Stimulated activated CD4-positive, alpha-beta T cell treated with anti-CD3 and anti-CD28 coated beads, Interleukin-4, amount 100 ng/mL, for 48 hours (primary cell): ENCODE data around the gene DLG5.
A peak's percentile ranks its signal among the peaks of the same experiment; 100 is the strongest.

Experiments used
- DNase-seq, 2 donors: peaks; one replicate each; pipeline ENCODE4 v3.0.0-alpha.2; 2020; ENCODE audit warnings: low read depth in 2 of 2

Gene DLG5

DNA sequence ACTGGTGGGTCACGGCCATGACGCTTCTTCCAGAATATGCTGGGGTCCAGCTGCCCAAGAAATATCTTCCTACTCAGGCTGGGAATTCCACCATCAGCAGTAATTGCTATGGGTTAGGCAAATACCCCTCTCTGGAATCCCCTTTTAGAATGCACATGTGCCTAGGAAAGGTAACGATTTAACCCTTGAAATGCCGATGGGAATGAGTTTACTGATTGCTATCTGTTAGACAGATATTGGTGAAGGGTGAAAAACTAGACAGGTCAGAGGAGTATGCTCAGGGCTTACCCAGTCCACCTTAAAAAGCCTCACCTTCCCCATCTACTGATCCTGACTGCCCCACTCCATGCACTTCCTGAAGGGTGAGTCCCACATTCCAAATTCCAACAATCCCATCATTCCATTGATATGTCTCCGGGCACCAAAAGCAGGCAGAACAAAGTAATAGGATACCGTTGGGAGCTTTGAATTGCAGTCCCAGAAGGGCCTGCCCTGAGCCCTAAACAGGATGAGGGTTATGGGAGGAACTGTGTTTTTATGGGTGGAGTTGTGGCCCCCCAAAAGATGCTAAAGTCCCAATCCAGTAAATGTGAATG lies 59.3 kb downstream of the DLG5 start:
- no peak for DNase-seq

- DNase-seq, result no peak
Measured at GRCh38 chr10:77866598-77866997, 60.0 kb downstream of the DLG5 start.

- DNase-seq, result no peak
Measured at GRCh38 chr10:77865580-77866324, 60.8 kb downstream of the DLG5 start.

DNA sequence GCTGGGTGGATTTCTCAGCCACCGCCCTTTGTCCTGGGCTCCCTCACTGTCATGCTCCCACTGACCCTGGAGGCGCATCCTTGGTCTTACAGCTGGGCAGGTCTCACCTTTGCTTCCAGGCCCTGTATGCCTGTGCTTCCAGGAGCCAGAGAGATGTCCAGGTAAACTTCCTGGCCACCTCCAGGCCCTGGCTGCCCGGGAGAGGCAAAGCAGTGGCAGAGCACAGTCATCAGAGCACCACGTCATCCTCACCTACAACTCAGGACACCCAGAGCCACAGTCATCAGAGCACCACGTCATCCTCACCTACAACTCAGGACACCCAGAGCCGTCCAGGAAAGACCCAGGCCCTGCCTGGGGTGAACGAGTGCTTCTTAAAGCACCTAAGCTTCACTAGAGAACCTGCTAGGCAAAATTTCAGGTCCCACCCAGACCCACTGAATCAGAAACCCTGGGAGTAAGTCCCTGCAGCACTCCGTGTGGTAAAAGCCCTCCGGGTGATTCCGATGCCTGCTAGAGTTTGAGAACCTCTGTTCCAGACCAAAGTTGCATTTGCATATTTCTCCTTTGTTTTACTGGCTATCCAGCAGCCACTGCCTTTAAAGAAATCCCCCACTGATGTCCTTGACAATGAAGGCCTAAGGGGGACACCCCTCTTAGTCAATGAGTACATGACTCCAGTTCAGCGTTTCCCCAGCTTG lies 62.3 kb downstream of the DLG5 start:
- DNase-seq, result no peak

DNA sequence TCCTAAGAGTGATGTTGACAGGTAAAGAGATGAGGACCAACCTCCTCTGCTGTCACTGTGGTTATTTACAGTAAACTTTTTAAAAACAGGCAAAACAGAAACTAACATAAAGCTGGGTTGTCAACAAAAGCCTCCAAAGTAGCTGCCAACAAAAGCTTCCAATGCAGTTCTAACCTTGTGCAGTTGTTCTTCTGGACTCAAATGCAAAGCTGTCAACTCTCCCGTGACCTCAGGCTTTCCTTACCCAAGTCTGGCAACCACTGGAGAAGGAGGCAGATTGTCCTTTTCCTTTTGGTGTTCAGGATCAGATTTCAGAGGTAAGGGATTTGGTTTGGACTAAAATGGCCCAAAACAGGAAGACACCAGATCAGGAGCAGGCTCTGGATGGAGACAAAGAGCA lies 63.1 kb downstream of the DLG5 start:
- DNase-seq, result no peak

GRCh38 chr10:77862595-77862994 lies 64.0 kb downstream of the DLG5 start:
- DNase-seq, result no peak

DNA sequence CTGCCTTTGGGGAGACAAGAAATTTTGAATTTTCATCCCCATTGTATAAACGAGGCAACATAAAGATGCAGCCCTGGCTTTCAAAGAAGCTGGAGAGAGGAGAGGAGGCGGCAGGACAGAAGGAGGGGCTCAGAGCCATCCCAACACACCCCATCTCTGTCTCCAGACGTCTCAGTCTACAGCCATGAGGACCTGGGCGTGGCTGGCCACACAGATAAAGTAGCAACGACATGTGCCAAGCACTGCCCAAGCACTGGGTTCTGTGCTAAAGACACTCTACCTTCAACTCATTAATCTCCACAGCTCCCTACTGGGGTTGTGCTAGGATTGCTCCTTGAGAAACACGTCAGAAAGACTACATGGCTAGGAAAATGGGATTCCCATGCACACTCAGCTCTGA lies 65.2 kb downstream of the DLG5 start:
- no peak for DNase-seq

- no peak for DNase-seq
Measured at GRCh38 chr10:77859865-77860282, 66.7 kb downstream of the DLG5 start.

- DNase-seq, result no peak
Measured at GRCh38 chr10:77859200-77859864, 67.2 kb downstream of the DLG5 start.

- DNase-seq, result no peak
Measured at GRCh38 chr10:77857272-77857671, 69.3 kb downstream of the DLG5 start.

DNA sequence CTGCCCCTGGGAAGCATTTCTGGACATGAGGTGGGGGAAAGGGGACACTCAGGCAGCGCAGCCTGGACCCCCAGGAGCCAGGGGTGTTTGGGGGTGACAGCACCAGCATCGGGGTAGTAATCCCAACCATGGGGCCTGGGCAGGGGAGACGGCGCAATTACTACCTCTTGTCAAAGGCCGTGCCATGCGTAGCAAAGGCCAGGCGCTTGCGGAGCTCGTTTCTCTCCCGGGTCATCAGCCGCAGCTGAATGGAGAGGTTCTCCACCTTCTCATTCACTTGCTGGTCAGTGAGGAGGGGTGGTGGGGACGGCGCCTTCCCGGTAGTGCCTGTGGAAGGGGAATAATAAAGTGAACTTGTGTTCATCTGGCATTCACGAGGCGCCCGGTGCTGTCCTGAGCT lies 70.0 kb downstream of the DLG5 start:
- no peak for DNase-seq

GRCh38 chr10:77855404-77856155 lies 71.0 kb downstream of the DLG5 start:
- no peak for DNase-seq

- no peak for DNase-seq
Measured at GRCh38 chr10:77854115-77854514, 72.4 kb downstream of the DLG5 start.

DNA sequence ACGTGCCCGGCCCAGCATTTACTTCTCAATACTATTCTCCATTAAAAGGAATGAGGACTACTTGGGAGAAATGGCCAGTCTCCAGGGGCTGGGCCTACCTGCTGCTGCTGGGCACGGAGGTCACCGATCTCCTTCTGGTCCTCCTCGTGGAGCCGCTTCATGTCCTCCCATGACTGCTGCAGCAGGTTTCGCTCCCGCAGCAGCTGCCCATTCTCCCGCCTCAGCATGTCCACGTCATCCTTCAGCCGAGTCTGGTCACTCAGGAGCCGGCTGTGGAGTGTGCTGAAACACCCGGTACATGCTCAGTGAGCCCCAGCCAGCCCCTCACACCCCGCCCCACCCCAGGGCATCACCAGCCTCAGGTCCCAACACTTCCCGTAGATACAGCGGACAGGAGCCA lies 73.3 kb downstream of the DLG5 start:
- DNase-seq, result no peak

- DNase-seq, result no peak
Measured at GRCh38 chr10:77850620-77851231, 75.8 kb downstream of the DLG5 start.

GRCh38 chr10:77849039-77849664 lies 77.4 kb downstream of the DLG5 start:
- no peak for DNase-seq

GRCh38 chr10:77846718-77847311 lies 79.7 kb downstream of the DLG5 start:
- peak; percentile 53 to 62 for DNase-seq

GRCh38 chr10:77845451-77845850 lies 81.1 kb downstream of the DLG5 start:
- no peak for DNase-seq

DNA sequence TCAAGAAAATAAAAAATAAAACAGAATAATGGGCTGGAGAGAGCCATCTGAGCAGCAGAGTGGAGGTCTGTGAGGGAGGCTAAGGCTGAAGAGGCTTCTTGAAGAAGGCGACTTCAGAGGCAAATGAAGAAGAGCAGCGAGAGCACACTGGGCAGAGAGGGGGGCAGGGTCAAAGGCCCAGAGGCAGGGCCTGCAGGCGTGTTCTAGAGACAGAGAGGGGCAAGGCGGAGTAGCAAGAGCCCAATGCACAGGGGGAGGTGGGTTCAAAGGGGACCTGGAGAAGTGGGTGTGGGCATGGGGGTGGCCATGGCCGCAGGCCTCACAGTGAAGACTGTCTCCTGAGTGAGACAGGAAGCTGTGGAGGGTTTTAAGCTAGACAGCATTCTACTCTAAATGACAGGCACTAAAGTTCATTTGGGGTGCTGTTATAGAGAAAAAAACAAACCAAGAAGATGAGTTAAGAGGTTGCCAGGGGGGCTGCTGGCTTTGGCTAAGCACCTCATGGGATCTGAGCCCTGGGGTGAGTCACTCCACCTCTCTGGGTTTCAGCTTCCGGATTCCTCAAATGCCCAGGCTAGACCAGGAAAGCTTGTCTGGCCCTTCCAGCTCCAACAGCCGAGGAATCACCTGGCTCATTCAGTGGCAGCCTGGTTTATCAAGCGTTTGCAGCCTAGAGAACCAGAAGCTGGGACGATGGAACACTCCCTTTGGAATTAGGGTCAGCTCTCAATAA lies 81.7 kb downstream of the DLG5 start:
- DNase-seq, result no peak

DNA sequence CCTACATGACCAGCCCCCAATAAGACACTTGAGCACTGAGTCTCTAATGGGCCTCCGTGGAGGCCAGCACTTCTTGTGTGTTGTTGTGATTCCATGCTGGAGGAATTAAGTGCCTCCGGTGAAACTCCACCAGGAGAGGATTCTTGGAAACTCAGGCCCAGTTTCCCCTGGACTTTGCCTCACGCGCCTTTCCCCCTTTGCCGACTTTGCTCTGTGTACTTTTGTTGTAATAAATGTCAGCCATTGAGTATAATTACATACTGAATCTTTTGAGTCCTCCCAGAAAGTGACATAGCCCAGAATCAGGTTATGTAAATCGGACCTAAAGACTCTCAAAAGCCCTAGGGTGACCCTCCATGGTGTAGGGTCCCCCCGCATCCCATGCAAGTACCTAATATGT lies 82.4 kb downstream of the DLG5 start:
- no peak for DNase-seq
